IMR-90 (cell line): ENCODE results near the gene HOXC12.

Experiments used
- BHLHE40 ChIP-seq: fragments of 150-350 bp; IDR thresholded peaks from 2 replicates; pipeline ENCODE4 v1.6.1; 2016; ENCODE audit warnings: mild to moderate bottlenecking, low read depth, low read length
- FOS ChIP-seq: fragments of 150-350 bp; IDR thresholded peaks from 2 replicates; pipeline ENCODE4 v1.6.1; 2016; ENCODE audit warnings: low read depth, low read length
- MAFK ChIP-seq: IDR thresholded peaks from 2 replicates; pipeline ENCODE4 v1.6.1; 2012; ENCODE audit warnings: low read depth, low read length, improper control_type of control experiment
- MAZ ChIP-seq: IDR thresholded peaks from 2 replicates; pipeline ENCODE4 v1.6.1; 2012; ENCODE audit warnings: low read depth, mild to moderate bottlenecking, low read length, improper control_type of control experiment, moderate library complexity, borderline replicate concordance
- MXI1 ChIP-seq: IDR thresholded peaks from 2 replicates; pipeline ENCODE4 v1.6.1; 2012; ENCODE audit warnings: low read depth, mild to moderate bottlenecking, low read length, moderate library complexity, borderline replicate concordance
- POLR2A ChIP-seq: IDR thresholded peaks from 2 replicates; pipeline ENCODE4 v1.6.1; 2012; ENCODE audit warnings: mild to moderate bottlenecking, low read depth, low read length
- RCOR1 ChIP-seq: IDR thresholded peaks from 2 replicates; pipeline ENCODE4 v1.6.1; 2012; ENCODE audit warnings: mild to moderate bottlenecking, low read length, improper control_type of control experiment; ENCODE audit not compliant: insufficient replicate concordance
- TF ChIP-seq, protein P1 (sequence below): conservative IDR thresholded peaks from 2 replicates; pipeline ENCODE4 v1.5.1; 2012; ENCODE audit warnings: mild to moderate bottlenecking, low read depth, low read length, improper control_type of control experiment
- TF ChIP-seq, protein P2 (sequence below): fragments of 150-350 bp; IDR thresholded peaks from 2 replicates; pipeline ENCODE4 v1.6.1; 2016; ENCODE audit warnings: low read depth, mild to moderate bottlenecking, low read length, moderate library complexity, borderline replicate concordance

DNA sequence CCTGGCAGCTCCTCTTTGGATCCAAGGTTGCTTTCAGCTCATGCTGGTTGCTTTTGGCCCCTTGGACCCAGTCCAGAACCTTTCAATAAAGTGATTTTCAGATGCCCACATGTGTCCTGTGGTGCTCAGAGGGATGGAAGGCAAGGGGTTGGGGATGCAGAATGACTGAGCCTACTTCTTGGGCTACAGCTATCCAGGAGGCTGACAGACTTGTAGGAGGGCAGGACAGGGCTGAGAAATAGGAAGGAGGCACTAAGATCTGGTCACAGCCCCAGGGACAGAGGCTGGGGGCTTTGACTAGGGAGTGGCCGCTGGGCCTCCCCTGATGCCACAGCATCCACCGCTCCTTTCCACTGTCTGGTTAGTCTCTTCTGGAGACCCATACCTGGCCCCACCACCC, 17.0 kb downstream of the HOXC12 start:
- TF ChIP-seq POLR2A: no peak
- TF ChIP-seq, protein P1, sequence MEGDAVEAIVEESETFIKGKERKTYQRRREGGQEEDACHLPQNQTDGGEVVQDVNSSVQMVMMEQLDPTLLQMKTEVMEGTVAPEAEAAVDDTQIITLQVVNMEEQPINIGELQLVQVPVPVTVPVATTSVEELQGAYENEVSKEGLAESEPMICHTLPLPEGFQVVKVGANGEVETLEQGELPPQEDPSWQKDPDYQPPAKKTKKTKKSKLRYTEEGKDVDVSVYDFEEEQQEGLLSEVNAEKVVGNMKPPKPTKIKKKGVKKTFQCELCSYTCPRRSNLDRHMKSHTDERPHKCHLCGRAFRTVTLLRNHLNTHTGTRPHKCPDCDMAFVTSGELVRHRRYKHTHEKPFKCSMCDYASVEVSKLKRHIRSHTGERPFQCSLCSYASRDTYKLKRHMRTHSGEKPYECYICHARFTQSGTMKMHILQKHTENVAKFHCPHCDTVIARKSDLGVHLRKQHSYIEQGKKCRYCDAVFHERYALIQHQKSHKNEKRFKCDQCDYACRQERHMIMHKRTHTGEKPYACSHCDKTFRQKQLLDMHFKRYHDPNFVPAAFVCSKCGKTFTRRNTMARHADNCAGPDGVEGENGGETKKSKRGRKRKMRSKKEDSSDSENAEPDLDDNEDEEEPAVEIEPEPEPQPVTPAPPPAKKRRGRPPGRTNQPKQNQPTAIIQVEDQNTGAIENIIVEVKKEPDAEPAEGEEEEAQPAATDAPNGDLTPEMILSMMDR: no peak
- TF ChIP-seq BHLHE40: no peak
- TF ChIP-seq MAZ: no peak
- TF ChIP-seq MAFK: no peak
- TF ChIP-seq FOS: no peak
- no peak for TF ChIP-seq MXI1
- TF ChIP-seq, protein P2, sequence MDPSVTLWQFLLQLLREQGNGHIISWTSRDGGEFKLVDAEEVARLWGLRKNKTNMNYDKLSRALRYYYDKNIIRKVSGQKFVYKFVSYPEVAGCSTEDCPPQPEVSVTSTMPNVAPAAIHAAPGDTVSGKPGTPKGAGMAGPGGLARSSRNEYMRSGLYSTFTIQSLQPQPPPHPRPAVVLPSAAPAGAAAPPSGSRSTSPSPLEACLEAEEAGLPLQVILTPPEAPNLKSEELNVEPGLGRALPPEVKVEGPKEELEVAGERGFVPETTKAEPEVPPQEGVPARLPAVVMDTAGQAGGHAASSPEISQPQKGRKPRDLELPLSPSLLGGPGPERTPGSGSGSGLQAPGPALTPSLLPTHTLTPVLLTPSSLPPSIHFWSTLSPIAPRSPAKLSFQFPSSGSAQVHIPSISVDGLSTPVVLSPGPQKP: no peak
- no peak for TF ChIP-seq RCOR1
